ENCODE data around the gene OSGEP. TPM values are rescaled to one million over a fixed set of nuclear protein-coding genes. Genes with fewer than 3 reads are reported as not detected.

Gene OSGEP
- total and polyA plus RNA-seq, 2 of the 13 experiments (the other 11 are each of a cell fraction or from before 2014, with no cell fraction given), result 39.7 to 41.1 TPM

DNA sequence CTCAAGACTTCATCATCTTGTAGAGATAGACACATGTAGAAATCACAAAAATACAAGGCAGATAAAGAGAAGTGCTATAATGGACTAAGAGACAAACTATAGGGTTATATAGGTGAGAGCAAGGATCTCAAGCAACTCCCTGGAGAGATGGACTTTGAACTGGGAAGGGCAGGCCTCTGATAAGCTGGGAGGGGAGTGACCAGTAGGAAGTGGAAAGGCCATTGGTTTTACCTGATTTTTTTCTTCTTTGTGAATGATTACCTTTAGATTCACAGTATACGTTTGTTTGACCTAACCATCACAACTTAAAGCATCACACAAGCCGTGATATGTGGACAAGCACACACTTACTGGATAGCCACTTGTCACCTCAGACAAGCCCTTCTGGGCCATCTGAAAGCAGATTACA lies 36.1 kb downstream of the OSGEP start (continued):
- TF ChIP-seq, protein P1, sequence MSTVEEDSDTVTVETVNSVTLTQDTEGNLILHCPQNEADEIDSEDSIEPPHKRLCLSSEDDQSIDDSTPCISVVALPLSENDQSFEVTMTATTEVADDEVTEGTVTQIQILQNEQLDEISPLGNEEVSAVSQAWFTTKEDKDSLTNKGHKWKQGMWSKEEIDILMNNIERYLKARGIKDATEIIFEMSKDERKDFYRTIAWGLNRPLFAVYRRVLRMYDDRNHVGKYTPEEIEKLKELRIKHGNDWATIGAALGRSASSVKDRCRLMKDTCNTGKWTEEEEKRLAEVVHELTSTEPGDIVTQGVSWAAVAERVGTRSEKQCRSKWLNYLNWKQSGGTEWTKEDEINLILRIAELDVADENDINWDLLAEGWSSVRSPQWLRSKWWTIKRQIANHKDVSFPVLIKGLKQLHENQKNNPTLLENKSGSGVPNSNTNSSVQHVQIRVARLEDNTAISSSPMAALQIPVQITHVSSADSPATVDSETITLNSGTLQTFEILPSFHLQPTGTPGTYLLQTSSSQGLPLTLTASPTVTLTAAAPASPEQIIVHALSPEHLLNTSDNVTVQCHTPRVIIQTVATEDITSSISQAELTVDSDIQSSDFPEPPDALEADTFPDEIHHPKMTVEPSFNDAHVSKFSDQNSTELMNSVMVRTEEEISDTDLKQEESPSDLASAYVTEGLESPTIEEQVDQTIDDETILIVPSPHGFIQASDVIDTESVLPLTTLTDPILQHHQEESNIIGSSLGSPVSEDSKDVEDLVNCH (CRISPR knock-in tag; IDR thresholded peaks at IDR 0.05), result no peak
- no peak; the same call in 1 of the 2 replicates for TF ChIP-seq NCOR1 (IDR thresholded peaks at IDR 0.05; ENCODE audit: borderline replicate concordance, low read length)
- no peak for TF ChIP-seq HNRNPUL1 (IDR thresholded peaks at IDR 0.05; ENCODE audit: low read depth, low read length)
- TF ChIP-seq, protein P2, sequence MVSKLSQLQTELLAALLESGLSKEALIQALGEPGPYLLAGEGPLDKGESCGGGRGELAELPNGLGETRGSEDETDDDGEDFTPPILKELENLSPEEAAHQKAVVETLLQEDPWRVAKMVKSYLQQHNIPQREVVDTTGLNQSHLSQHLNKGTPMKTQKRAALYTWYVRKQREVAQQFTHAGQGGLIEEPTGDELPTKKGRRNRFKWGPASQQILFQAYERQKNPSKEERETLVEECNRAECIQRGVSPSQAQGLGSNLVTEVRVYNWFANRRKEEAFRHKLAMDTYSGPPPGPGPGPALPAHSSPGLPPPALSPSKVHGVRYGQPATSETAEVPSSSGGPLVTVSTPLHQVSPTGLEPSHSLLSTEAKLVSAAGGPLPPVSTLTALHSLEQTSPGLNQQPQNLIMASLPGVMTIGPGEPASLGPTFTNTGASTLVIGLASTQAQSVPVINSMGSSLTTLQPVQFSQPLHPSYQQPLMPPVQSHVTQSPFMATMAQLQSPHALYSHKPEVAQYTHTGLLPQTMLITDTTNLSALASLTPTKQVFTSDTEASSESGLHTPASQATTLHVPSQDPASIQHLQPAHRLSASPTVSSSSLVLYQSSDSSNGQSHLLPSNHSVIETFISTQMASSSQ (IDR thresholded peaks at IDR 0.05; ENCODE audit: low read depth), result peak; percentile 73
- TF ChIP-seq, protein P2 (CRISPR knock-in tag; IDR thresholded peaks at IDR 0.05; ENCODE audit: borderline replicate concordance), result peak; percentile 77; the same call in 1 of the 2 replicates
- TF ChIP-seq FOSL1 (CRISPR knock-in tag; IDR thresholded peaks at IDR 0.05; ENCODE audit: borderline replicate concordance), result no peak
- no peak for TF ChIP-seq ZNF160 (CRISPR knock-in tag; IDR thresholded peaks at IDR 0.05)
- TF ChIP-seq HOXA5 (CRISPR knock-in tag; IDR thresholded peaks at IDR 0.05), result no peak
- TF ChIP-seq, protein P3, sequence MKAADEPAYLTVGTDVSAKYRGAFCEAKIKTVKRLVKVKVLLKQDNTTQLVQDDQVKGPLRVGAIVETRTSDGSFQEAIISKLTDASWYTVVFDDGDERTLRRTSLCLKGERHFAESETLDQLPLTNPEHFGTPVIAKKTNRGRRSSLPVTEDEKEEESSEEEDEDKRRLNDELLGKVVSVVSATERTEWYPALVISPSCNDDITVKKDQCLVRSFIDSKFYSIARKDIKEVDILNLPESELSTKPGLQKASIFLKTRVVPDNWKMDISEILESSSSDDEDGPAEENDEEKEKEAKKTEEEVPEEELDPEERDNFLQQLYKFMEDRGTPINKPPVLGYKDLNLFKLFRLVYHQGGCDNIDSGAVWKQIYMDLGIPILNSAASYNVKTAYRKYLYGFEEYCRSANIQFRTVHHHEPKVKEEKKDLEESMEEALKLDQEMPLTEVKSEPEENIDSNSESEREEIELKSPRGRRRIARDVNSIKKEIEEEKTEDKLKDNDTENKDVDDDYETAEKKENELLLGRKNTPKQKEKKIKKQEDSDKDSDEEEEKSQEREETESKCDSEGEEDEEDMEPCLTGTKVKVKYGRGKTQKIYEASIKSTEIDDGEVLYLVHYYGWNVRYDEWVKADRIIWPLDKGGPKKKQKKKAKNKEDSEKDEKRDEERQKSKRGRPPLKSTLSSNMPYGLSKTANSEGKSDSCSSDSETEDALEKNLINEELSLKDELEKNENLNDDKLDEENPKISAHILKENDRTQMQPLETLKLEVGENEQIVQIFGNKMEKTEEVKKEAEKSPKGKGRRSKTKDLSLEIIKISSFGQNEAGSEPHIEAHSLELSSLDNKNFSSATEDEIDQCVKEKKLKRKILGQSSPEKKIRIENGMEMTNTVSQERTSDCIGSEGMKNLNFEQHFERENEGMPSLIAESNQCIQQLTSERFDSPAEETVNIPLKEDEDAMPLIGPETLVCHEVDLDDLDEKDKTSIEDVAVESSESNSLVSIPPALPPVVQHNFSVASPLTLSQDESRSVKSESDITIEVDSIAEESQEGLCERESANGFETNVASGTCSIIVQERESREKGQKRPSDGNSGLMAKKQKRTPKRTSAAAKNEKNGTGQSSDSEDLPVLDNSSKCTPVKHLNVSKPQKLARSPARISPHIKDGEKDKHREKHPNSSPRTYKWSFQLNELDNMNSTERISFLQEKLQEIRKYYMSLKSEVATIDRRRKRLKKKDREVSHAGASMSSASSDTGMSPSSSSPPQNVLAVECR (CRISPR knock-in tag; IDR thresholded peaks at IDR 0.05; ENCODE audit: borderline replicate concordance), result peak; percentile 27; the same call in 1 of the 2 replicates
- TF ChIP-seq RXRB (CRISPR knock-in tag; IDR thresholded peaks at IDR 0.05; ENCODE audit: borderline replicate concordance), result peak; percentile 32; the same call in 1 of the 2 replicates
- no peak for TF ChIP-seq ZNF17 (CRISPR knock-in tag; IDR thresholded peaks at IDR 0.05)
- 0 out of 2 replicates have a peak, but pooled peaks have one; percentile 54 for TF ChIP-seq CHD4 (IDR thresholded peaks at IDR 0.05; ENCODE audit: borderline replicate concordance, low read length)
- TF ChIP-seq, protein P4, sequence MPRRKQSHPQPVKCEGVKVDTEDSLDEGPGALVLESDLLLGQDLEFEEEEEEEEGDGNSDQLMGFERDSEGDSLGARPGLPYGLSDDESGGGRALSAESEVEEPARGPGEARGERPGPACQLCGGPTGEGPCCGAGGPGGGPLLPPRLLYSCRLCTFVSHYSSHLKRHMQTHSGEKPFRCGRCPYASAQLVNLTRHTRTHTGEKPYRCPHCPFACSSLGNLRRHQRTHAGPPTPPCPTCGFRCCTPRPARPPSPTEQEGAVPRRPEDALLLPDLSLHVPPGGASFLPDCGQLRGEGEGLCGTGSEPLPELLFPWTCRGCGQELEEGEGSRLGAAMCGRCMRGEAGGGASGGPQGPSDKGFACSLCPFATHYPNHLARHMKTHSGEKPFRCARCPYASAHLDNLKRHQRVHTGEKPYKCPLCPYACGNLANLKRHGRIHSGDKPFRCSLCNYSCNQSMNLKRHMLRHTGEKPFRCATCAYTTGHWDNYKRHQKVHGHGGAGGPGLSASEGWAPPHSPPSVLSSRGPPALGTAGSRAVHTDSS (CRISPR knock-in tag; conservative IDR thresholded peaks at IDR 0.05), result no peak
- peak; percentile 3 for TF ChIP-seq XRCC5 (optimal IDR thresholded peaks at IDR 0.05; ENCODE audit: low read length)
- TF ChIP-seq, protein P5, sequence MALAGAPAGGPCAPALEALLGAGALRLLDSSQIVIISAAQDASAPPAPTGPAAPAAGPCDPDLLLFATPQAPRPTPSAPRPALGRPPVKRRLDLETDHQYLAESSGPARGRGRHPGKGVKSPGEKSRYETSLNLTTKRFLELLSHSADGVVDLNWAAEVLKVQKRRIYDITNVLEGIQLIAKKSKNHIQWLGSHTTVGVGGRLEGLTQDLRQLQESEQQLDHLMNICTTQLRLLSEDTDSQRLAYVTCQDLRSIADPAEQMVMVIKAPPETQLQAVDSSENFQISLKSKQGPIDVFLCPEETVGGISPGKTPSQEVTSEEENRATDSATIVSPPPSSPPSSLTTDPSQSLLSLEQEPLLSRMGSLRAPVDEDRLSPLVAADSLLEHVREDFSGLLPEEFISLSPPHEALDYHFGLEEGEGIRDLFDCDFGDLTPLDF (CRISPR knock-in tag; IDR thresholded peaks at IDR 0.05), result no peak
- TF ChIP-seq FOXM1 (CRISPR knock-in tag; IDR thresholded peaks at IDR 0.05), result no peak
